K562 (cell line): ENCODE results near the gene NMT1. TPM values are rescaled to one million over a fixed set of nuclear protein-coding genes. Genes with fewer than 3 reads are reported as not detected.

Experiments used
- CREB5 ChIP-seq: fragments of 250-450 bp; sonication (Bioruptor Pico); IDR thresholded peaks from 2 replicates; pipeline ENCODE4 v1.5.0; 2020; ENCODE audit warnings: mild to moderate bottlenecking
- HCFC1 ChIP-seq: IDR thresholded peaks from 2 replicates; pipeline ENCODE4 v1.6.1; 2012; ENCODE audit warnings: low read depth, low read length, improper control_type of control experiment
- SMARCA5 ChIP-seq: fragments of 450-650 bp; IDR thresholded peaks from 2 replicates; pipeline ENCODE4 v1.6.1; 2016
- ZBTB40 ChIP-seq, 2 experiments: fragments of 450-650 bp in 1 of 2; sonication (generic) in 1 of 2; formaldehyde crosslinking in 1 of 2; IDR thresholded peaks; 2 replicates each; pipeline versions ENCODE4 v1.7.1 to v1.9.0; 2016 to 2022; ENCODE audit warnings: inconsistent platforms in 1 of 2, mild to moderate bottlenecking in 1 of 2, missing genetic modification reagents in 1 of 2
- polyA plus RNA-seq, 8 experiments: library from polyadenylated mRNA; depleted of rRNA in 4 of 8; stranded (reverse) in 5 of 8; unstranded in 3 of 8; fragments of >200 nt; fragmentation: Nextera tagmentation in 2 of 8; fragmentation: Illumina TruSeq in 1 of 8; extraction: Ambion mirVana in 2 of 8; extraction: Trizol in 1 of 8; gene quantifications; 2 replicates each; pipeline versions ENCODE4 v1.2.1 to v1.2.3, GENCODE V29; 2011 to 2014; ENCODE audit warnings: inconsistent platforms in 1 of 8, missing spikeins in 1 of 8
- total RNA-seq, 7 experiments: library from RNA; depleted of rRNA in 6 of 7; stranded (reverse); fragments of >200 nt in 6 of 7; fragmentation: Illumina TruSeq in 2 of 7; extraction: Trizol in 2 of 7; gene quantifications; 2 replicates each; pipeline versions ENCODE4 v1.2.1 to v1.2.3, GENCODE V29; 2011 to 2021; ENCODE audit warnings: low replicate concordance in 1 of 7

Gene NMT1
- total and polyA plus RNA-seq, 9 of the 15 experiments (the other 6 are each of a cell fraction or from before 2014, with no cell fraction given): 86.7 to 569 (median 213) TPM

- TF ChIP-seq ZBTB40 (IDR thresholded peaks at IDR 0.05): no peak
- no peak for TF ChIP-seq ZBTB40 (CRISPR knock-in tag; IDR thresholded peaks at IDR 0.05)
- TF ChIP-seq SMARCA5: no peak
- no peak for TF ChIP-seq CREB5
- TF ChIP-seq HCFC1: no peak
These were observed 9.7 kb downstream of the NMT1 start (continued) for GRCh38 chr17:45070809-45071208.
